HG02759 (cell line): ENCODE measurements around the gene CABP5.

Experiments used
- ATAC-seq: cut with Tn5 transposase; IDR thresholded peaks from one replicate; pipeline ENCODE4 v1.9.1; 2021; ENCODE audit warnings: mild to moderate bottlenecking, moderate library complexity; ENCODE audit not compliant: unreplicated experiment

CABP5 gene

DNA sequence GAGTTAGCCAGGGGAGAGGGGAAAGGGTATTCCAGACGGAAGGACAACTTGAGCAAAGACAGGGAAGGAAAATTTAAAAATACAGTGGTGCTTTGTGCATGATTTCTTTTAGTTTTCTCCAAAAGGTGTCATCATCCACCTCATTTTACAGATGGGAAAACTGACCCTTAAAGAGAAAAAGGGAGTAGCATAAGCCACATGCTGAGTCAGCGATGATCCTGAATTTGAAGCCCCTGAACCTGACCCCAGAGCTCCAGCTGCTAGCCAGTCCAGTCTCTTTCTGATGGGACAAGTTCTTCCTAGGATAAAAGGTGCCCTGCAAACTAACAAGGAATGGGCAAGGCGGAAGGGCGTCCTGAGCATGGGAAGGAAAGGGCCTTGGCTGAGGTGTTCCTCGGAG, 10.3 kb downstream of the CABP5 start:
- no peak for ATAC-seq

GRCh38 chr19:48030073-48030472, 13.8 kb downstream of the CABP5 start:
- no peak for ATAC-seq

GRCh38 chr19:48029431-48029830, 14.4 kb downstream of the CABP5 start:
- ATAC-seq: no peak

GRCh38 chr19:48025480-48025879, 18.4 kb downstream of the CABP5 start:
- no peak for ATAC-seq

DNA sequence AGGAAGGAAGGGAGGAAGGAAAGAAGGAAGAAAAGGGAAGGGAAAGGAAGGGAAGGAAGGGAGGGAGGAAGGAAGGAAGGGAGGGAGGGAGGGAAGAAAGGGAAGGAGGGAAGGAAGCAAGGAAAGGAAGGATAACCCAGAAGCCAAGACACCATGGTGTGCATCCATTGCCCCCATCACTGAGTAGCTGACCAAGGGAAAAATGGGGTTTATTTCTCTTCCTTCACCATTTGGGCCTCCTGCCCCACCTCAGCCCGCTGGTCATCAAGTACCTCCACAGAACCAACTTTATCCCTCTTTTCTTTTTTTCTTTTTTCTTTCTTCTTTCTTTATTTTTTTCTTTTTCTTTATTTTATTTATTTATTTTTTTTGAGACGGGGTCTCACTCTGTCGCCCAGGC, 20.4 kb downstream of the CABP5 start:
- no peak for ATAC-seq

GRCh38 chr19:48023011-48023410, 20.9 kb downstream of the CABP5 start:
- no peak for ATAC-seq

DNA sequence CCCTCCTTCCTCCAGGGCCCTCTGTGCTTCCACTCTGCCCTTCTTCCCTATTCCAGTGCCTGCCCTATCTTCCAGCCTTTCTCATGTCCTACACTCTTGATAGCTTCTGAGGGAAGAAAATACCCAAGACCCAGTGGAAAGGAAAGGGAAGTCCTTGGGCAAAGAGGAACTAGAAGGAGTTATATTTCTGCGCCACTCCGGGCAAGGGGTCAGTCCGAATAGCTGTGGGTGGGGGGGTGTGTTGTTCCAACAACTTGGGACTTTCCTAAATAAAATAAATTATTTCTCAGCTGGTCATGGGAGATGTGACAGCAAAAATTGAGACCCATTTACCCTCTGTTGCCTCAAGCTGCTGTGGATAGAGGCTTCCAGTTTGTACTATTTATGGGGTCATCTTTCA, 23.2 kb downstream of the CABP5 start:
- ATAC-seq: no peak

DNA sequence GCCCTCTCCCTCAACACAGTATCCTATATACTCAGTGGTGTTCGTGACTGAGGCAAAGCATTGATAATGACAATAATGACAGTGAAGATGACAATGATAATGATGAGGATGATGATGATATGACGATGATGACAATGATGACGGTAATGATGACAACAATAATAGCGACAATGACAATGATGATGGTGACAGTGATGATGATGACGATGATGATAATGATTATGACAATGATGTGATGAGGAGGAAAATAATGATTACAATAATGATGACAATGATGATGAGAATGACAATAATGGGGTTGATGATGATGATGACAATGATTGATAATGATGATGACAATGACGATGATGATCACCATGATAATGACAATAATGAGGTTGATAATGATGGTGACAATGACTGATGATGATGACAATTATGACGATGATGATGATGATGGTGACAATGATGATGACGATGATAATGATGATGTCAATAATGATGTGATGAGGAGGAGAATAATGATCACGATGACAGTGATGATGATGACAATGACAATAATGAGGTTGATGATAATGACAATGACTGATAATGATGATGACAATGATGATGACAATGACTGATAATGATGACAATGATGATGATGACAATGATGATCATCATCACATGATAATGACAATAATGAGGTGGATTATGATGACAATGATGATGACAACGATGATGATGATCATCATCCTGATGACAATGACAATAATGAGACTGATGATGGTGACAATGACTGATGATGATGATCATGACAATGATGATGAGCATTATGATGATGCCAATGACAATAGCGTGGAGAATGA, 32.7 kb downstream of the CABP5 start:
- ATAC-seq: no peak

DNA sequence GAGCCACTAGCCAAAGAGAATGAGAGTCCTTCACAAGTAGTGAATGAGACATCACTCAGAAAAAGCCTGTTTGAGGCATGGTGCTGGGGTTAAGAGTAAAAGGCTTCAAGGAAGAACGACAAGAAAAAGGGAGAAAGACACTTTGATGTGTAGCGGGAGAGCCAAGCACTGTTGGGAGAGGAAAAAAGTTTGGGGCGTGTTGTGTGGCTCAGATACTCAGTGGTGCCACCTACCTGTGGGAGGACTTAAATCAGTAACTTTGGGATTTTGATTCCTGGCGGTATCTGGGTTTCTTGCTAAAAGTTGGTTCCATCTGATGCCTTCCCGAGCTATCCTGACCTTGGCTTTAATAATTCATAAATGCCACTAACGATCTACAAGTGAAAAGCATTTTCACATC, 37.1 kb downstream of the CABP5 start:
- no peak for ATAC-seq

DNA sequence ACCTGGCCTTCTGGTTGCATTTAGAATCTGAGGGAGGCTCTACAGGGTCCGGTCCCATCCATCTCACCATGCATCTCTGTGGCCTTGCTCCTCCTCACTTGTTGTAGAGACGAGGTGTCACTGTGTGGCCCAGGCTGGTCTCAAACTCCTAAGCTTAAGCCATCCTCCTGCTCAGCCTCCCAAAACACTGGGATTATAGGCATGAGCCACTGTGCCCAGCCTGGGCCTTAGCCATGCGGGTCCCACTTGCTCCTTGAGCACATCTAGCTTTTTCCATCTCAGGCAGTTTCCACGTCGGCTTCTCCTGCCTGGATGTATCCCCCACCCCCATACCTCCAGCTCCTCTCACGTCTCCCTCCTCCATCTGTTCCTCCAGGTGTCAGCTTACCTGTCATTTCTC, 39.6 kb downstream of the CABP5 start:
- no peak for ATAC-seq

- no peak for ATAC-seq
These were observed 43.0 kb downstream of the CABP5 start for GRCh38 chr19:48000846-48001245.

DNA sequence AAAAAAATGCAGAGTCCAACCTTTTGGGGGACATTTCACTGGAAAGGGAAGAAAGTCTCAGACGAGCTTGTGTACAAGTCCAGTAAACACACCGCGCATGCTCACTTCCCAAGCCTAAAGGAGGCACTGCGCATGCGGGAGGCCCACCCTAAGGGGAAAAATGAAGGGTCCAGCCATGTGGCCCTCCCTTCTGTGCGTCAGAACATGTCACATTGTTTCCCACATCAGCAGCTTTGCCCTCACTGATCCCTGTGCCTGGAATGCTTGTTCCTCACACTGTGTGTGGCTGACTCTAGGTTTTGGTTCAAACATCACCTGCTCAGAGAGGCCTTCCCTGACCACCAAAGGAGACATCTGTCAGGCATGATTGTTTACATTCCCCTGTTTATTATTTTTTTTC, 45.1 kb downstream of the CABP5 start:
- ATAC-seq: no peak

- ATAC-seq: no peak
These were observed 47.6 kb downstream of the CABP5 start for GRCh38 chr19:47996230-47996727.

DNA sequence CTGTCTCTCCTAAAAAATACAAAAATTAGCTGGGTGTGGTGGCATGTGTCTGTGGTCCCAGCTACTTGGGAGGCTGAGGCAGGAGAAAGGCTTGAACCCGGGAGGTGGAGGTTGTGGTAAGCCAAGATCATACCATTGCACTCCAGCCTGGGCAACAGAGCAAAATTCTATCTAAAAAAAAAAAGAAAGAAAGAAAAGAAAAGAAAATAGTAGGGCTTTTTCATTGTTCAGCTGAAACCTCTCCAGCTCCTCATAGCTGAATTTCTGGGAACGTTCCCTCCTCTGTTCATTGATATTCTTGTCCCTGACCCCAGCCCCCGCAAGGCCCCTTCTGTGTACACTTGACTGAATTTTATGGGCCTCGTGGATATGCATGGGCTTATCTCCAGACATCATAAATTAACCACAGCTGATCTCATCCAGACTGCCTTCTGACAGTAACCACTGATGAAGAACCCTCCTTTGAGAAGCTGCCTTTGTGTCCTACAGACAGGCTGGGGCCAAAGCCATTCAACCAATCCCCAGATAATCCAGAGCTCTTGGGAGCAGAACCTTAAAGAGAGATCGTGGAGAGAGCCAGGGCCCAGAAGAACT, 49.6 kb downstream of the CABP5 start, which contains the start of gene ELSPBP1:
Gene ELSPBP1, plus strand, starts transcription at position 424 of the 594 bp plus-strand sequence. CDS start 14,036 bp downstream, outside the sequence.
- ATAC-seq: no peak

DNA sequence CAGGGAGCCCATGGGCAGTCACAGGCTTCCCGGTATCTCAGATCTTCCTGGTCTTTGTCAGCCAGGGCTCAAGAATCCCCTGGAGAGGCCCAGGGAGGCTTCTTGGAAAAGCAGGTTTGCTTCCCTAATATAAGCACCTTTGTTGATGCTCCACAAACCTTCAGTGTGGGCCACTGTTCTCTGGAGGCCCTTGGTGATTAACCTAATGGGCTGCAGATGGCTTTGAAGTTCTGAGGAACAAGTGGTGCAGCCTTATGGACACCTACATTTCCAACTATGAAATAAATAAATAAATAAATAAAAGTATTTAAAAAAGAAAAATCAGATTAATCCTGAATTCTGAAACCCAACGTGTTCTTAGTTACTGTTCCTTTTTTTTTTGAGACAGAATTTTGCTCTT, 51.8 kb downstream of the CABP5 start, which contains the start of gene BSPH1:
Gene BSPH1, minus strand, starts transcription at position 101 of the 400 bp plus-strand sequence. Its CDS starts 89 bp downstream, at position 12.
- no peak for ATAC-seq

DNA sequence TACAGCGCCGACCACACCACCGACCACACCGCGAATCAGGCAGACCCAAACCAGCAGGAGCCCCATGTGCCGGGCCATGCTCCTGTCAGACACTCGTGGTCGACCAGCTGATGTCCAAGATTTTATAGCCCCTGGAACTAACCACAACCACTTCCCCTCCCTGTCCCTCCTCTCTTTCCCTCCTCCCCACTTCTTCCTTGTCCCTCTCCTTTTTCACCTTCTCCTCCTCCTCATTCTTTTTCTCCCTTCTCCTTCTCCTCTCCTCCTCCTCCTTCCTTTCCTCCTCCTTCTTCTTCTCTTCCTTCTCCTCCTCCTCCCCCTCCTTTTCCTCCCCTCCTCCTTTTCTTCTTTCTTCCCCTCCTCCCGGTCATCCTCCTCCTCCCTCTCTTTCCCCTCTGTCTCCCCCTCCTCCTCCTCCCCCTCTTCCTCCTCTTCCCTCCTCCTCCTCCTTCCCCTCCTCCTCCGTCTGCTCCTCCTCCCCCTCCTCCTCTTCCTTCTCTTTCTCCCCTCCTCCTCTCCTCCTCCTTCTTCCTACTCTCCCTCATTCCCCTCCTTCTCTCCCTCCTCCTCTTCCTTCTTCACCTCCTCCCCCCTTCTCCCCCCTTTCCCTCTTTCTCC, 52.6 kb downstream of the CABP5 start:
- ATAC-seq: no peak
